ENCODE results near the gene ABCB11. TPM values are rescaled to one million over a fixed set of nuclear protein-coding genes. Genes with fewer than 3 reads are reported as not detected.

ABCB11 gene
- total and polyA plus RNA-seq, 7 donors, result 0.01 to 0.12 (median 0.04) TPM; not detected in 2

DNA sequence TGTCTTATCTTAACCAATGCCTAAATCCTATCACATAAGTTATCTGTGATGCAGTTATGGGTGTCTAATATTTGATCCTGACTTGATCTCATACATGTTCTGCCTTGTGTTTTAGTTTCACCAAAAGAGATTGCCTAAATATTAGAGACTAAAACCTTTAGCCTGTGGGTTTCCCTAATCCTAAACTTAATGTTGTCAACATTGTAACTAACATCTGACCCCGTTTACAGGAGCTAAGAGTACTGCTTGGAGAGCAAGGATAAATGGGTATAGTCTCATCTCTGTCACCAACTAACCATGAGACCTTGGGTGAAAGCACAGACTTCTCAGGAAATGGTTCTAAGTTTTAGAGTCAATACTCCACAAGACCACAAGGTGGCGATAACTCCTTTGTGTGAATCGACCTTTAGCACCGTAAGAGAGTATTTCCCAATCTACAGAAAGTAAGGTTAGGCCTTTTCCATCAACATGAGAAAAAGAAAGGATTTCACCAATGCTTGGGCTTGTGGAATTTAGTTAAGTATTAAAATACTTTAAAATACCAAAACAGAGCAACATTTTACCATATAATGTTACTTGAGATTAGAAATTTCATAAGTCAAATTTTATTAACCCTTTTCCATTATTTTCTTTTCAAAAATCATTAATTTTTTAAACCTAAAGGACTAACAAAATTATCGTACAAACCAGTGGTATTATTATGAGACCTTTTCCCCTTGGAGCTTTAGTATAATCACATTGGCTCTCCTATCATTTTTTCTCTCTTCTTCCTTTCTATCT is 69.5 kb downstream of the ABCB11 start:
- DNase-seq (no peak), ATAC-seq (peak; percentile 58 to 87 (median 71))
- H3K27ac ChIP-seq, result no peak overlapping the region
- H3K4me1 ChIP-seq, result no peaks in the 10 kb centered on the region
- no peaks in the 10 kb centered on the region for H3K36me3 ChIP-seq (ENCODE audit: insufficient read depth in 1 of 2, low read depth in 1 of 2)
- H3K9me3 ChIP-seq, result no peaks in the 10 kb centered on the region
- TF ChIP-seq, protein P1, sequence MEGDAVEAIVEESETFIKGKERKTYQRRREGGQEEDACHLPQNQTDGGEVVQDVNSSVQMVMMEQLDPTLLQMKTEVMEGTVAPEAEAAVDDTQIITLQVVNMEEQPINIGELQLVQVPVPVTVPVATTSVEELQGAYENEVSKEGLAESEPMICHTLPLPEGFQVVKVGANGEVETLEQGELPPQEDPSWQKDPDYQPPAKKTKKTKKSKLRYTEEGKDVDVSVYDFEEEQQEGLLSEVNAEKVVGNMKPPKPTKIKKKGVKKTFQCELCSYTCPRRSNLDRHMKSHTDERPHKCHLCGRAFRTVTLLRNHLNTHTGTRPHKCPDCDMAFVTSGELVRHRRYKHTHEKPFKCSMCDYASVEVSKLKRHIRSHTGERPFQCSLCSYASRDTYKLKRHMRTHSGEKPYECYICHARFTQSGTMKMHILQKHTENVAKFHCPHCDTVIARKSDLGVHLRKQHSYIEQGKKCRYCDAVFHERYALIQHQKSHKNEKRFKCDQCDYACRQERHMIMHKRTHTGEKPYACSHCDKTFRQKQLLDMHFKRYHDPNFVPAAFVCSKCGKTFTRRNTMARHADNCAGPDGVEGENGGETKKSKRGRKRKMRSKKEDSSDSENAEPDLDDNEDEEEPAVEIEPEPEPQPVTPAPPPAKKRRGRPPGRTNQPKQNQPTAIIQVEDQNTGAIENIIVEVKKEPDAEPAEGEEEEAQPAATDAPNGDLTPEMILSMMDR (IDR thresholded peaks at IDR 0.05), result peak; percentile 80
- H3K4me3 ChIP-seq, result no peak overlapping the region
- intact Hi-C loops (cut with DNase I), result loop anchor here (2.0 to 5.0 kb wide), 3 partner anchors 171 to 179 kb away; no protein-coding TSS in a partner anchor
- WGBS, 3 donors, result 18 to 21% (median 19%) methylated on average over 5 of the region's 5 CpGs
- H3K27me3 ChIP-seq (ENCODE audit: insufficient read depth in 3 of 3, low read length in 2 of 3), result no peaks in the 10 kb centered on the region

DNA sequence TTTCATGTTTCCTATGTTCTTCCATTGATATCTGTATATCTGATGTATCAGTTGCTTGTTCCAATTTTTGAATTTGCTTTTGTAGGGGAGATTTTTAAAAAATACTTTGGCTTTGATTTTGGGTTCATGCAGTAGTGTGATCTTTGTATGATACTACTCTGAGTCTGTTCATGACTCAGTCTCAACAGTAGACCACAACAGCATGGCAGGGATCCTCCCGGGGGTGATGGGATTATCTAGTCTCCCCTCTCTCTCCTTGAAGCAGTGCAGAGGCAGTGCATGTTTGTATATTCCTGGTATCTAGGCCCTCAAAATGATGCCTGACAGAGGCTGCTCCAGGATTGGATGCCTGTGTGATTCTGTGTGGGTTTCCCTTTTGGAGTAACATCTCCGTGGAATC is 74.7 kb downstream of the ABCB11 start:
- TF ChIP-seq, protein P1 (IDR thresholded peaks at IDR 0.05), result no peak
- WGBS, 3 donors, result 83 to 94% (median 87%) methylated on average over 2 of the region's 2 CpGs
- H3K27me3 ChIP-seq (ENCODE audit: insufficient read depth in 3 of 3, low read length in 2 of 3), result peaks cover 0 to 2% (median 0%) of the 10 kb centered on the region in 3 donors

DNA sequence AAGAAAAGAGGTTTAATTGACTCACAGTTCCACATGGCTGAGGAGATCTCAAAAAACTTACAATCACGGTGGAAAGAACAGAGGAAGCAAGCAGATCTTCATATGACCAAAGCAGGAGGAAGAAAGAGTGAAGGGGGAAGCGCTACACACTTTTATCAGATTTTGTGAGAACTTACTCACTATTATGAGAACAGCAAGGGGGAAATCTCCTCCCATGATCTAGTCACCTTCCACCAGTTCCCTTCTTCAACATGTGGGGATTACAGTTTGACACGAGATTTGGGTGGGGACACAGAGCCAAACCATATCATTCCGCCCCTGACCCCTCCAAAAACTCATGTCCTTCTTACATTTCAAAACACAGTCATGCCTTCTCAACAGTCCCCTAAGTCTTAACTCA is 75.8 kb downstream of the ABCB11 start:
- H3K36me3 ChIP-seq (ENCODE audit: insufficient read depth in 1 of 2, low read depth in 1 of 2), result no peaks in the 10 kb centered on the region
- intact Hi-C loops (cut with DNase I), result no loop called here
- H3K27ac ChIP-seq, result no peak overlapping the region
- DNase-seq (no peak), ATAC-seq (no peak)
- H3K27me3 ChIP-seq (ENCODE audit: insufficient read depth in 3 of 3, low read length in 2 of 3), result peaks cover 0 to 2% (median 0%) of the 10 kb centered on the region in 3 donors
- 87% methylated on average over 4 of the region's 4 CpGs for WGBS, 3 donors
- no peak overlapping the region for H3K4me3 ChIP-seq
- no peaks in the 10 kb centered on the region for H3K9me3 ChIP-seq
- TF ChIP-seq, protein P1 (IDR thresholded peaks at IDR 0.05), result no peak
- H3K4me1 ChIP-seq, result no peaks in the 10 kb centered on the region

More for the DNA sequence above, 74.7 kb downstream of the ABCB11 start:
- Histone ChIP-seq H3K27ac (no peak overlapping the region), H3K9me3 (no peaks in the 10 kb centered on the region), H3K36me3 (ENCODE audit: insufficient read depth in 1 of 2, low read depth in 1 of 2) (no peaks in the 10 kb centered on the region), H3K4me1 (no peaks in the 10 kb centered on the region), H3K4me3 (no peak overlapping the region)
- intact Hi-C loops (cut with DNase I), result no loop called here
- no peak for ATAC-seq
- DNase-seq, result no peak

DNA sequence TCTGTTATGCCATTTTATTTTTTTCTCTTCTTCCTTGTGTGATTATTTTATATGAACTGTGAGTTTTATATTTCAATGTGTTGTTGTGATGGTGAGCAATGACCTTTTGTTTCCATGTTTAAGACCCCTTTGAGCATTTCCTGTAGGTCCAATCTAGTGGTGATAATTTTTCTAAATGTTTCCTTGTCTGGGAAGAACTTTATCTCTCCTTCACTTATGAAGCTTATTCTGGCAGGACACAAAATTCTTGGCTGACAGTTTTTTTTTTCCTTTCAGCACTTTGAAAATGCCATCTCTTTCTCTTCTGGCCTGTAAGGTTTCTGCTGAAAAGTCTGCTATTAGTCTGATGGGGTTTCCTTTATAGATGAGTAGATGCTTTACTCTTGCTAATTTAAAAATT is 76.9 kb downstream of the ABCB11 start:
- ATAC-seq (no peak), DNase-seq (no peak)
- Histone ChIP-seq H3K27me3 (ENCODE audit: insufficient read depth in 3 of 3, low read length in 2 of 3) (peaks cover 0 to 2% (median 0%) of the 10 kb centered on the region in 3 donors), H3K4me3 (no peak overlapping the region), H3K9me3 (no peaks in the 10 kb centered on the region), H3K4me1 (no peaks in the 10 kb centered on the region), H3K27ac (no peak overlapping the region), H3K36me3 (ENCODE audit: insufficient read depth in 1 of 2, low read depth in 1 of 2) (no peaks in the 10 kb centered on the region)
- intact Hi-C loops (cut with DNase I), result no loop called here
- TF ChIP-seq, protein P1 (IDR thresholded peaks at IDR 0.05), result no peak
